ENCODE measurements around the gene UBTD2.

DNA sequence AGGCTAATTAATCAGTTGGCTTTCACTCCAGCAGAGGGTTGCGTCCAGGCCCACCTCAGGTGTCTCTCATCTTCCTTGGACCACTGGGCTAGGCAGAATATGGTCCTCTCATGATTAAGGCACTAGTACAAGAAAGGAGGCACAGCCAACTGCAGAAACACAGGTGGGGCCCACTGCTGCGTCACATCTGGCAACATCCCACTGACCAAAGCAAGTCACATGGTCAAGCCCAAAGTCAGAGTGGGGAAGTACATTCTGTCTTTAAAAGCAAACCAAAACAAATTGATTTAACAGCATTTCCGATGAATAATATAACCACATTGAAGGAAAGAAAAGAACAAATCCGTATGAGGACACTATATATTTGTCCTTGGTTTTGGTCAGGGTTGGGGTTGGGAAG lies 28.0 kb upstream of the UBTD2 start:
- TF ChIP-seq, protein P1, sequence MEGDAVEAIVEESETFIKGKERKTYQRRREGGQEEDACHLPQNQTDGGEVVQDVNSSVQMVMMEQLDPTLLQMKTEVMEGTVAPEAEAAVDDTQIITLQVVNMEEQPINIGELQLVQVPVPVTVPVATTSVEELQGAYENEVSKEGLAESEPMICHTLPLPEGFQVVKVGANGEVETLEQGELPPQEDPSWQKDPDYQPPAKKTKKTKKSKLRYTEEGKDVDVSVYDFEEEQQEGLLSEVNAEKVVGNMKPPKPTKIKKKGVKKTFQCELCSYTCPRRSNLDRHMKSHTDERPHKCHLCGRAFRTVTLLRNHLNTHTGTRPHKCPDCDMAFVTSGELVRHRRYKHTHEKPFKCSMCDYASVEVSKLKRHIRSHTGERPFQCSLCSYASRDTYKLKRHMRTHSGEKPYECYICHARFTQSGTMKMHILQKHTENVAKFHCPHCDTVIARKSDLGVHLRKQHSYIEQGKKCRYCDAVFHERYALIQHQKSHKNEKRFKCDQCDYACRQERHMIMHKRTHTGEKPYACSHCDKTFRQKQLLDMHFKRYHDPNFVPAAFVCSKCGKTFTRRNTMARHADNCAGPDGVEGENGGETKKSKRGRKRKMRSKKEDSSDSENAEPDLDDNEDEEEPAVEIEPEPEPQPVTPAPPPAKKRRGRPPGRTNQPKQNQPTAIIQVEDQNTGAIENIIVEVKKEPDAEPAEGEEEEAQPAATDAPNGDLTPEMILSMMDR (IDR thresholded peaks at IDR 0.05): no peak
- no peak for TF ChIP-seq POLR2A (IDR thresholded peaks at IDR 0.05)
